A549 (cell line): ENCODE results near the gene ACACA. TPM values are rescaled to one million over a fixed set of nuclear protein-coding genes. Genes with fewer than 3 reads are reported as not detected.

ENCODE experiments used
- ATAC-seq, 2 experiments: fragments of 200-7000 bp in 1 of 2; fragments of >200 bp in 1 of 2; cut with Nextera tagmentation in 1 of 2; cut with Tn5 transposase in 1 of 2; 3 replicates each; pipeline versions ENCODE4 v1.8.0 to v1.9.1; 2018 to 2020; ENCODE audit warnings: mild to moderate bottlenecking in 1 of 2, moderate library complexity in 1 of 2
- CTCF ChIA-PET: fragments of 300-600 bp; sonication (Branson Sonifier 250); formaldehyde crosslinking; extraction: SDS; loops from one replicate; lab custom pipeline; 2021; ENCODE audit warnings: antibody characterized with exemption, inconsistent platforms; lab: Yijun Ruan, JAX
- POLR2A ChIA-PET: fragments of 350-600 bp; formaldehyde crosslinking; extraction: SDS; loops from one replicate; lab custom pipeline; 2021; ENCODE audit warnings: antibody characterized with exemption, inconsistent platforms; lab: Yijun Ruan, JAX
- DNase-seq, 2 experiments: peaks; one replicate each; pipeline versions ENCODE4 v3.0.0 to v3.0.0-alpha.2; 2011 to 2016; ENCODE audit warnings: low read depth in 1 of 2, low spot score in 1 of 2
- FAIRE-seq: peaks from 2 replicates; lab custom pipeline; 2011; peaks lifted over from hg19 to GRCh38; lab: Jason Lieb, UNC
- H3K27ac ChIP-seq, 2 experiments: fragments of >200 bp; sonication (Bioruptor Twin); formaldehyde crosslinking; 3 replicates each; pipeline ENCODE4 v1.5.1; 2016 to 2017
- H3K4me1 ChIP-seq: fragments of >200 bp; sonication (Bioruptor Twin); formaldehyde crosslinking; 3 replicates; pipeline ENCODE4 v1.6.1; 2016
- H3K4me2 ChIP-seq: fragments of >200 bp; sonication (Bioruptor Twin); formaldehyde crosslinking; 3 replicates; pipeline ENCODE4 v1.6.1; 2016
- H3K4me3 ChIP-seq: fragments of >200 bp; sonication (Bioruptor Twin); formaldehyde crosslinking; 3 replicates; pipeline ENCODE4 v1.5.1; 2016
- H3K9me3 ChIP-seq: fragments of >200 bp; sonication (Bioruptor Twin); formaldehyde crosslinking; 3 replicates; pipeline ENCODE4 v1.6.1; 2016
- CBX2 ChIP-seq: fragments of 200-600 bp; sonication (generic); IDR thresholded peaks from 2 replicates; pipeline ENCODE4 v1.6.1; 2016; ENCODE audit warnings: low read depth, mild to moderate bottlenecking, borderline replicate concordance
- CBX8 ChIP-seq: fragments of 200-600 bp; sonication (generic); IDR thresholded peaks from 2 replicates; pipeline ENCODE4 v1.6.1; 2016
- CHD2 ChIP-seq: fragments of 150-350 bp; IDR thresholded peaks from 2 replicates; pipeline ENCODE4 v1.6.1; 2014; ENCODE audit warnings: low read length; ENCODE audit not compliant: partially characterized antibody
- CHD4 ChIP-seq: fragments of 200-600 bp; sonication (generic); IDR thresholded peaks from 2 replicates; pipeline ENCODE4 v1.6.1; 2016; ENCODE audit warnings: antibody characterized with exemption, mild to moderate bottlenecking, borderline replicate concordance
- CTCF ChIP-seq: fragments of >200 bp; sonication (Bioruptor Twin); formaldehyde crosslinking; IDR thresholded peaks from 3 replicates; pipeline ENCODE4 v1.5.1; 2016
- EHMT2 ChIP-seq: fragments of 200-600 bp; sonication (generic); IDR thresholded peaks from 2 replicates; pipeline ENCODE4 v1.6.1; 2016; ENCODE audit warnings: antibody characterized with exemption, low read depth, mild to moderate bottlenecking, moderate library complexity
- EP300 ChIP-seq, 2 experiments: fragments of >200 bp; sonication (Bioruptor Twin); formaldehyde crosslinking; IDR thresholded peaks; 2 replicates in 1 of 2; 3 replicates in 1 of 2; pipeline ENCODE4 v1.6.1; 2016 to 2017
- ESRRA ChIP-seq: fragments of 150-350 bp; IDR thresholded peaks from 2 replicates; pipeline ENCODE4 v1.6.1; 2014; ENCODE audit warnings: mild to moderate bottlenecking, low read length, borderline replicate concordance
- HES2 ChIP-seq: fragments of >200 bp; sonication (Bioruptor Twin); formaldehyde crosslinking; IDR thresholded peaks from 2 replicates; pipeline ENCODE4 v1.6.1; 2016
- HEYL ChIP-seq: fragments of 250-450 bp; sonication (Bioruptor Pico); IDR thresholded peaks from 2 replicates; pipeline ENCODE4 v1.8.0; 2021; ENCODE audit warnings: mild to moderate bottlenecking, moderate library complexity
- JUN ChIP-seq, 2 experiments: fragments of >200 bp; sonication (Bioruptor Twin); formaldehyde crosslinking; IDR thresholded peaks; 2 replicates in 1 of 2; 3 replicates in 1 of 2; pipeline ENCODE4 v1.6.1; 2016 to 2017
- KDM5A ChIP-seq: fragments of 200-600 bp; sonication (generic); IDR thresholded peaks from 2 replicates; pipeline ENCODE4 v1.6.1; 2016; ENCODE audit warnings: antibody characterized with exemption, mild to moderate bottlenecking
- MAZ ChIP-seq: fragments of 150-350 bp; IDR thresholded peaks from 2 replicates; pipeline ENCODE4 v1.6.1; 2014; ENCODE audit warnings: antibody characterized with exemption, low read depth, low read length, borderline replicate concordance
- MYC ChIP-seq: IDR thresholded peaks from 2 replicates; pipeline ENCODE4 v1.6.1; 2012; ENCODE audit warnings: mild to moderate bottlenecking, inconsistent platforms, low read length, improper control_type of control experiment, borderline replicate concordance
- NFE2L2 ChIP-seq: fragments of 150-350 bp; conservative IDR thresholded peaks from 2 replicates; pipeline ENCODE4 v1.6.1; 2014; ENCODE audit warnings: low read length
- PHF8 ChIP-seq: fragments of 200-600 bp; sonication (generic); IDR thresholded peaks from 2 replicates; pipeline ENCODE4 v1.6.1; 2016; ENCODE audit warnings: low read depth, mild to moderate bottlenecking, antibody characterized with exemption, moderate library complexity, borderline replicate concordance
- POLR2A ChIP-seq: IDR thresholded peaks from 2 replicates; pipeline ENCODE4 v1.6.1; 2012; ENCODE audit warnings: mild to moderate bottlenecking, low read length
- RAD21 ChIP-seq, 2 experiments: fragments of >200 bp in 1 of 2; sonication (Bioruptor Twin) in 1 of 2; formaldehyde crosslinking in 1 of 2; IDR thresholded peaks in 1 of 2; conservative IDR thresholded peaks in 1 of 2; 2 replicates in 1 of 2; 3 replicates in 1 of 2; pipeline ENCODE4 v1.6.1; 2012 to 2018; ENCODE audit warnings: inconsistent platforms in 1 of 2
- RFX5 ChIP-seq: fragments of 450-650 bp; IDR thresholded peaks from 2 replicates; pipeline ENCODE4 v1.7.1; 2014; ENCODE audit warnings: antibody characterized with exemption, mild to moderate bottlenecking, moderate library complexity
- SMC3 ChIP-seq: fragments of >200 bp; sonication (Bioruptor Twin); formaldehyde crosslinking; IDR thresholded peaks from 3 replicates; pipeline ENCODE4 v1.6.1; 2018; ENCODE audit warnings: inconsistent platforms
- ZNF302 ChIP-seq: fragments of 250-450 bp; sonication (Bioruptor Pico); IDR thresholded peaks from 2 replicates; pipeline ENCODE4 v1.9.0; 2021; ENCODE audit warnings: inconsistent platforms, mild to moderate bottlenecking, moderate library complexity
- ZSCAN20 ChIP-seq: fragments of 250-450 bp; sonication (Bioruptor Pico); IDR thresholded peaks from 2 replicates; pipeline ENCODE4 v1.8.0; 2022; ENCODE audit warnings: mild to moderate bottlenecking, moderate library complexity
- WGBS: methylation state at CpG from one replicate; pipeline ENCODE4 v1.1.6; 2017; ENCODE audit errors: missing lambda C conversion rate; 5-methylcytosine and 5-hydroxymethylcytosine counted together
- polyA plus RNA-seq, 4 experiments: library from polyadenylated mRNA; depleted of rRNA in 3 of 4; stranded (reverse); fragments of >200 nt; fragmentation: RNase III in 1 of 4; extraction: RNeasy Plus Mini Kit Qiagen cat#74134 plus additional on column Dnase treatment in 1 of 4; gene quantifications; 2 replicates in 3 of 4; 3 replicates in 1 of 4; pipeline ENCODE4 v1.2.3, GENCODE V29; 2011 to 2017
- TF ChIP-seq, protein P1 (sequence below): IDR thresholded peaks from 2 replicates; pipeline ENCODE4 v1.6.1; 2012; ENCODE audit warnings: low read depth, borderline replicate concordance
- TF ChIP-seq, protein P2 (sequence below): fragments of 150-350 bp; IDR thresholded peaks from 2 replicates; pipeline ENCODE4 v1.6.1; 2014; ENCODE audit warnings: low read depth, mild to moderate bottlenecking, low read length
- TF ChIP-seq, protein P3 (sequence below): fragments of 200-600 bp; sonication (generic); IDR thresholded peaks from 2 replicates; pipeline ENCODE4 v1.6.1; 2016; ENCODE audit warnings: antibody characterized with exemption, mild to moderate bottlenecking, moderate library complexity

Gene ACACA
- polyA plus RNA-seq, 2 of the 4 experiments (the other 2 are of a cell fraction): 51.8 to 112 TPM

DNA sequence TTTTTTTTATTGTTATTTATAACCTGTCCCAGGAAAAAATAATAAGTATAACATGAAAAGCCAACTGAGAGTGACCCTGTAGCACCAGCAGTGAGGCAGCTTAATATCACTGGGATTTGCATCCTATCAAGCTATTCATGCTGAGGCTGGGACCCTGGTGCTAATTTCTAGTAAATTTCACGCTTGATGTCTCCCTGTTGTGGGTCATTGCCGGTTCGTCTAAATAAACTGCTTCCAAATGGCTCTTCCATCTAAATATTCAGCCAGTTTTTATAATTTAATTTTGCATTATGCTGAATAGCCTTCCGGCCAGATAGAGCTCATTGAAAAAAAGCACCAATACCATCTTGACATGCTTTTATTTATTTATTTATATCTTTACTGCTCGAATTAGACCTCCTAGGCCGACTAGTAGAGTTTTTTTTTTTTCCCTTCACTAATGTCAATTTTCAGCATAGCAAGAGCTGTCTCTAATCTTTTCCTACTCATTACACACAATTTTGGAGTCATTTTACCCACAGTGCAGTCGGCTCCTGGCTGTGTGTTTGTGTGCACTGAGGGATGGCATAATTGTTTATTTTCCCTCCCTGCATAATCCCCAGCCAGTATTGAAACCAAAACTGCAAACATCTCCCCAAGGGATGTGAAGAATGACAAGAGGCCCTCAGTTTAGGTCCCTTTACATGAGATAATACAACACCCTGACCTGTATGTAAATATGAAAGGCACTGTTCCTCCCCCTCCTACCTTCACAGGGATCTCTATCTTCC lies 289.1 kb downstream of the ACACA start:
- no peak for TF ChIP-seq ZSCAN20 (CRISPR knock-in tag)
- no peak for TF ChIP-seq SMC3
- TF ChIP-seq CTCF: no peak
- no peak for TF ChIP-seq RAD21 (conservative IDR thresholded peaks at IDR 0.05 in 1 of 2, IDR thresholded peaks at IDR 0.05 in 1 of 2)
- no peak for TF ChIP-seq ESRRA
- TF ChIP-seq ZNF302: no peak
- TF ChIP-seq MAZ: no peak
- no peak for TF ChIP-seq RFX5
- no peak for TF ChIP-seq MYC
- TF ChIP-seq CBX8: no peak
- no peak for TF ChIP-seq CHD4
- no peak for TF ChIP-seq HEYL
- TF ChIP-seq KDM5A: no peak
- TF ChIP-seq CHD2: no peak
- TF ChIP-seq, protein P1, sequence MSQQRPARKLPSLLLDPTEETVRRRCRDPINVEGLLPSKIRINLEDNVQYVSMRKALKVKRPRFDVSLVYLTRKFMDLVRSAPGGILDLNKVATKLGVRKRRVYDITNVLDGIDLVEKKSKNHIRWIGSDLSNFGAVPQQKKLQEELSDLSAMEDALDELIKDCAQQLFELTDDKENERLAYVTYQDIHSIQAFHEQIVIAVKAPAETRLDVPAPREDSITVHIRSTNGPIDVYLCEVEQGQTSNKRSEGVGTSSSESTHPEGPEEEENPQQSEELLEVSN: no peak
- no peak for TF ChIP-seq EHMT2
- WGBS: 88% methylated on average over 7 of the region's 7 CpGs
- Histone ChIP-seq H3K27ac (no peak overlapping the region), H3K4me3 (no peak overlapping the region), H3K4me2 (no peak overlapping the region), H3K9me3 (no peaks in the 10 kb centered on the region), H3K4me1 (no peaks in the 10 kb centered on the region)
- CTCF ChIA-PET: interaction anchor here (0.6 to 1.3 kb wide), 5 partner anchors 9 to 47 kb away, joined by 3 to 6 read pairs (median 4); no protein-coding TSS in a partner anchor
- DNase-seq (no peak), FAIRE-seq (no peak), ATAC-seq (no peak)
- POLR2A ChIA-PET: no interaction called here

- ChIA-PET CTCF (interaction anchor here (0.7 to 1.4 kb wide), 3 partner anchors 10 to 30 kb away, joined by 3 to 6 read pairs (median 5); no protein-coding TSS in a partner anchor), POLR2A (no interaction called here)
- H3K4me2 ChIP-seq: no peak overlapping the region
- H3K27ac ChIP-seq: no peak overlapping the region
- ATAC-seq (no peak), FAIRE-seq (no peak), DNase-seq (no peak)
- no peaks in the 10 kb centered on the region for H3K4me1 ChIP-seq
- no peak overlapping the region for H3K4me3 ChIP-seq
- no peaks in the 10 kb centered on the region for H3K9me3 ChIP-seq
- 86% methylated on average over 7 of the region's 7 CpGs for WGBS
- TF ChIP-seq, protein P1: no peak
- TF ChIP-seq ZNF302 (no peak), MYC (no peak), POLR2A (no peak), CBX2 (no peak), NFE2L2 (no peak), ZSCAN20 (CRISPR knock-in tag) (no peak), PHF8 (no peak), EHMT2 (no peak), JUN (IDR thresholded peaks at IDR 0.05) (no peak), CHD4 (no peak), SMC3 (no peak), KDM5A (no peak), HES2 (no peak), CBX8 (no peak), EP300 (IDR thresholded peaks at IDR 0.05) (no peak)
- TF ChIP-seq, protein P2, sequence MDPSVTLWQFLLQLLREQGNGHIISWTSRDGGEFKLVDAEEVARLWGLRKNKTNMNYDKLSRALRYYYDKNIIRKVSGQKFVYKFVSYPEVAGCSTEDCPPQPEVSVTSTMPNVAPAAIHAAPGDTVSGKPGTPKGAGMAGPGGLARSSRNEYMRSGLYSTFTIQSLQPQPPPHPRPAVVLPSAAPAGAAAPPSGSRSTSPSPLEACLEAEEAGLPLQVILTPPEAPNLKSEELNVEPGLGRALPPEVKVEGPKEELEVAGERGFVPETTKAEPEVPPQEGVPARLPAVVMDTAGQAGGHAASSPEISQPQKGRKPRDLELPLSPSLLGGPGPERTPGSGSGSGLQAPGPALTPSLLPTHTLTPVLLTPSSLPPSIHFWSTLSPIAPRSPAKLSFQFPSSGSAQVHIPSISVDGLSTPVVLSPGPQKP: no peak
- TF ChIP-seq, protein P3, sequence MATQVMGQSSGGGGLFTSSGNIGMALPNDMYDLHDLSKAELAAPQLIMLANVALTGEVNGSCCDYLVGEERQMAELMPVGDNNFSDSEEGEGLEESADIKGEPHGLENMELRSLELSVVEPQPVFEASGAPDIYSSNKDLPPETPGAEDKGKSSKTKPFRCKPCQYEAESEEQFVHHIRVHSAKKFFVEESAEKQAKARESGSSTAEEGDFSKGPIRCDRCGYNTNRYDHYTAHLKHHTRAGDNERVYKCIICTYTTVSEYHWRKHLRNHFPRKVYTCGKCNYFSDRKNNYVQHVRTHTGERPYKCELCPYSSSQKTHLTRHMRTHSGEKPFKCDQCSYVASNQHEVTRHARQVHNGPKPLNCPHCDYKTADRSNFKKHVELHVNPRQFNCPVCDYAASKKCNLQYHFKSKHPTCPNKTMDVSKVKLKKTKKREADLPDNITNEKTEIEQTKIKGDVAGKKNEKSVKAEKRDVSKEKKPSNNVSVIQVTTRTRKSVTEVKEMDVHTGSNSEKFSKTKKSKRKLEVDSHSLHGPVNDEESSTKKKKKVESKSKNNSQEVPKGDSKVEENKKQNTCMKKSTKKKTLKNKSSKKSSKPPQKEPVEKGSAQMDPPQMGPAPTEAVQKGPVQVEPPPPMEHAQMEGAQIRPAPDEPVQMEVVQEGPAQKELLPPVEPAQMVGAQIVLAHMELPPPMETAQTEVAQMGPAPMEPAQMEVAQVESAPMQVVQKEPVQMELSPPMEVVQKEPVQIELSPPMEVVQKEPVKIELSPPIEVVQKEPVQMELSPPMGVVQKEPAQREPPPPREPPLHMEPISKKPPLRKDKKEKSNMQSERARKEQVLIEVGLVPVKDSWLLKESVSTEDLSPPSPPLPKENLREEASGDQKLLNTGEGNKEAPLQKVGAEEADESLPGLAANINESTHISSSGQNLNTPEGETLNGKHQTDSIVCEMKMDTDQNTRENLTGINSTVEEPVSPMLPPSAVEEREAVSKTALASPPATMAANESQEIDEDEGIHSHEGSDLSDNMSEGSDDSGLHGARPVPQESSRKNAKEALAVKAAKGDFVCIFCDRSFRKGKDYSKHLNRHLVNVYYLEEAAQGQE: no peak
Measured at GRCh38 chr17:37116671-37117185, 289.9 kb downstream of the ACACA start.
